Measurements from ENCODE around the gene CCDC102A. TPM values are rescaled to one million over a fixed set of nuclear protein-coding genes. Genes with fewer than 3 reads are reported as not detected.

The CCDC102A gene
- total and polyA plus RNA-seq, 8 donors = 1.7 to 14.5 (median 4.1) TPM; not detected in 1

DNA sequence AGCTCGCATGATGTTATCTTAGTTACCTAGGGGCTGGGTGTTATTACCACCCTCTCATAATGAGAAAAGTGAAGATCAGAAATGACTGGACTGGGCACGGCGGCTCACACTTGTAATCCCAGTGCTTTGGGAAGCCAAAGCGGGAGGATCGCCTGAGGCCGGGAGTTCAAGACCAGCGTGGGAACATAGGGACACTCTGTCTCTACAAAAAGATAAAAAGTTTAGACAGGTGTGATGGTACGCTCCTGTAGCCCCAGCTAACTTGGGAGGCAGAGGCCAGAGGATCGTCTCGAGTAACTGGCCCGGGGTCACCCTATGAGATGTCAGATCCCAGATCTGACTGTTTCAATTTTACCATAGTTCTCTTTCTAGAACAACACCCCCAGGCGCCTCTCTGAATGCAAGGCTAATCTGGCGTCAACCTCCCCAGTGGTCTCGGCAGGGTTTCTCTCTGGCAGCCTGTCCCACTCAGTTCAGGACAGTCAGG lies 1.9 kb upstream of the CCDC102A start:
- Histone ChIP-seq H3K4me1 (peaks cover 20 to 46% (median 40%) of the 10 kb centered on the region in 4 donors), H3K4me3 (no peak overlapping the region), H3K27ac (peak overlapping the region in 2 of 5 donors; percentile 17 to 94), H3K27me3 (peaks cover 0 to 23% (median 0%) of the 10 kb centered on the region in 3 donors), H3K9me3 (no peaks in the 10 kb centered on the region), H3K36me3 (no peaks in the 10 kb centered on the region)
- WGBS, 5 donors = 74 to 82% (median 80%) methylated on average over 14 of the region's 14 CpGs
- TF ChIP-seq POLR2A (IDR thresholded peaks at IDR 0.05) = no peak
- no peak for TF ChIP-seq EP300 (IDR thresholded peaks at IDR 0.05)
- TF ChIP-seq, protein P1, sequence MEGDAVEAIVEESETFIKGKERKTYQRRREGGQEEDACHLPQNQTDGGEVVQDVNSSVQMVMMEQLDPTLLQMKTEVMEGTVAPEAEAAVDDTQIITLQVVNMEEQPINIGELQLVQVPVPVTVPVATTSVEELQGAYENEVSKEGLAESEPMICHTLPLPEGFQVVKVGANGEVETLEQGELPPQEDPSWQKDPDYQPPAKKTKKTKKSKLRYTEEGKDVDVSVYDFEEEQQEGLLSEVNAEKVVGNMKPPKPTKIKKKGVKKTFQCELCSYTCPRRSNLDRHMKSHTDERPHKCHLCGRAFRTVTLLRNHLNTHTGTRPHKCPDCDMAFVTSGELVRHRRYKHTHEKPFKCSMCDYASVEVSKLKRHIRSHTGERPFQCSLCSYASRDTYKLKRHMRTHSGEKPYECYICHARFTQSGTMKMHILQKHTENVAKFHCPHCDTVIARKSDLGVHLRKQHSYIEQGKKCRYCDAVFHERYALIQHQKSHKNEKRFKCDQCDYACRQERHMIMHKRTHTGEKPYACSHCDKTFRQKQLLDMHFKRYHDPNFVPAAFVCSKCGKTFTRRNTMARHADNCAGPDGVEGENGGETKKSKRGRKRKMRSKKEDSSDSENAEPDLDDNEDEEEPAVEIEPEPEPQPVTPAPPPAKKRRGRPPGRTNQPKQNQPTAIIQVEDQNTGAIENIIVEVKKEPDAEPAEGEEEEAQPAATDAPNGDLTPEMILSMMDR (IDR thresholded peaks at IDR 0.05) = no peak
- TF ChIP-seq POLR2AphosphoS5 (IDR thresholded peaks at IDR 0.05) = no peak
- intact Hi-C loops (cut with DNase I; ENCODE audit: low total_unique reads) = no loop called here
- DNase-seq = peak in 1 of 2 donors; percentile 23

DNA sequence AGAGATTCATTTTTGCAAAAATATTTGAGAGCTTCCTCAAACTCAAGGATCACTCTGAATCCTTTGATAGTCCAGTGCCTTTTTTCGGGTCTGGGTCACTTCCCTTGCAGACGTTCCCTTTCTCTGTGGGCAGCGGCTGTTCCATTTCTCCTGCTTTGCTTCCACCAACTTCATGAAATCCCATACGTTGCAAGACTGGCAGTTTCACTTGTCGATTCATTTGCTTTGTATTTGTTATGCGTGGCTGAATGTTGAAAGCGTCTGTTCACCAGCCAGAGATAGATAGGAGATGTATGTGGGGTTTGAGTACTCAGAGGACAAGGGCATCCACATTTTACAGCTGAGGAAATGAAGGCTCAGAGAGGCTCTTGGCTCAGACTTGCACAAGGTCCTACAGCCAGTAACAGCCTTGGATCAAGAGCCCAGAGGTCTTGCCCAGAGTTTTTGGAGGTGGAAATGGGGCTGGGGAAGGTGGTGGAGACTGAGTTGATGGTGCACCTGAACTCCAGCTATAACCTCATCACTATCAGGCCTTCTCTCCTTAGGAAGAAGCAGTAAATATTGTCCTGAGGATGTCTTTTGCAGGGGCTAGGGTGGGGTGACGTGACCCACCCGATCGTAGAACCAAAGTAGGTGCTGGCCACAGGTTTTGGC lies 1.3 kb upstream of the CCDC102A start:
- Histone ChIP-seq H3K4me1 (peaks cover 25 to 52% (median 45%) of the 10 kb centered on the region in 4 donors), H3K36me3 (no peaks in the 10 kb centered on the region), H3K9me3 (no peaks in the 10 kb centered on the region), H3K4me3 (no peak overlapping the region), H3K27me3 (peaks cover 0 to 23% (median 0%) of the 10 kb centered on the region in 3 donors), H3K27ac (peak overlapping the region in 2 of 5 donors; percentile 17 to 94)
- no peak for TF ChIP-seq POLR2A (IDR thresholded peaks at IDR 0.05)
- TF ChIP-seq EP300 (IDR thresholded peaks at IDR 0.05) = no peak
- TF ChIP-seq POLR2AphosphoS5 (IDR thresholded peaks at IDR 0.05) = no peak
- TF ChIP-seq, protein P1 (IDR thresholded peaks at IDR 0.05) = no peak
- 53 to 60% (median 58%) methylated on average over 10 of the region's 10 CpGs for WGBS, 5 donors
- DNase-seq = no peak
- intact Hi-C loops (cut with DNase I; ENCODE audit: low total_unique reads) = no loop called here

DNA sequence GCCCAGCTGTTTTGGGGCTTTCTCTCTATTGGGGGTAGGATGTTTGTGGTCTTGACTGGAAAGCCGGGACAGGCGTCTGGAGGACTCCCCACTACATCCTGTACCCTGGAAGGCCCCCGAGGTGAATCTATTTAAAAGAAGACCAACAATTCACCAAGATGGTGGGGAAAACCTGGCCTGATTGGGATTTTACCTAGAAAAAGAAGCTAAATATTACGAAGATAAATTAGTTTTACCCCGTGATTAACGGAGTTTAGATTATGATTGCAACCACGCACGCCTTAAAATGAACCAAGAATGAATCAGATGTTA lies 779 bp upstream of the CCDC102A start:
- intact Hi-C loops (cut with DNase I; ENCODE audit: low total_unique reads) = no loop called here
- TF ChIP-seq POLR2AphosphoS5 (IDR thresholded peaks at IDR 0.05) (no peak), POLR2A (IDR thresholded peaks at IDR 0.05) (no peak), EP300 (IDR thresholded peaks at IDR 0.05) (no peak)
- TF ChIP-seq, protein P1 (IDR thresholded peaks at IDR 0.05) = no peak
- Histone ChIP-seq H3K4me1 (peaks cover 25 to 57% (median 50%) of the 10 kb centered on the region in 4 donors), H3K4me3 (peak overlapping the region; percentile 85 to 98 (median 90)), H3K36me3 (no peaks in the 10 kb centered on the region), H3K27me3 (peaks cover 0 to 23% (median 0%) of the 10 kb centered on the region in 3 donors), H3K9me3 (no peaks in the 10 kb centered on the region), H3K27ac (peak overlapping the region; percentile 75 to 94 (median 94))
- 15 to 25% (median 19%) methylated on average over 8 of the region's 8 CpGs for WGBS, 5 donors
- DNase-seq = no peak

DNA sequence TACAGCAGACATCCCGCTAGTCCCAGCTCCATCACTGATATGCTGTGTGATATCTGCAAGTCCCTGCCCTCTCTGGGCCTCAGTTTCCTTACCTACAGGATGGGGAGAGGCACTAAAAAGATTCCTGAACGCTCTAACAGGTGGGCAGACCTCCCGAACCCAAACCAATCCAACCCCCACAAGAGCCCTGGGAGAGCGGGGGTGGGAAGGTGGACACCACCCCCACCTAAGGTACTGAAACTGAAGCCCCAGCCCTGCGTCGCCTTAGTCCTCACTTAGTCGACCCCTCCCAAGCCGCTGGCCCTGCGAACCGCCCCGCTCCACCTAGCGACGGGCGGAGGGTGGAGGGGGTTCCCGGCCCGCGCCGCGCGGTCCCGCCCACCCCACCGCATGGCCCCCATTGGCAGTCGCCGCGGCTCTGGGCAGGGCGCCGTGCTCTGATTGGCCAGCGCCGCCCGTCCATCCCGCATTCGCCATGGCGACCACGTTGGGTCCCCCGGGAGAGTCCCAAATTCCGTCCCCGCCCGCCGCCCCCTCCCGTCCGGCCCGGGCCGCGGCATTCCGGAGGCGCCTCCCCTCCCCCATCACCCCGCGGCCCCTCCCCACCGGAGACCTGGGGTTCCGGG lies 578 bp downstream of the CCDC102A start:
- peaks cover 25 to 68% (median 53%) of the 10 kb centered on the region in 4 donors for H3K4me1 ChIP-seq
- no peaks in the 10 kb centered on the region for H3K9me3 ChIP-seq
- TF ChIP-seq POLR2A (IDR thresholded peaks at IDR 0.05) (no peak), EP300 (IDR thresholded peaks at IDR 0.05) (no peak)
- TF ChIP-seq, protein P1 (IDR thresholded peaks at IDR 0.05) = peak in 2 of 7 experiments; percentile 12 to 31
- peak overlapping the region; percentile 85 to 98 (median 90) for H3K4me3 ChIP-seq
- H3K36me3 ChIP-seq = no peaks in the 10 kb centered on the region
- DNase-seq = peak; percentile 95 to 98
- H3K27ac ChIP-seq = peak overlapping the region; percentile 75 to 94 (median 94)
- 0 to 2% (median 0%) methylated on average over 4 to 49 of the region's 50 CpGs for WGBS, 5 donors
- intact Hi-C loops (cut with DNase I; ENCODE audit: low total_unique reads) = no loop called here
- H3K27me3 ChIP-seq = peaks cover 0 to 23% (median 0%) of the 10 kb centered on the region in 3 donors
